GM12874 (cell line): ENCODE measurements around the gene TAF9.
A peak's percentile ranks its signal among the peaks of the same experiment; 100 is the strongest.

Source experiments
- CTCF ChIP-seq: IDR thresholded peaks from 2 replicates; pipeline ENCODE4 v1.5.1; 2011; ENCODE audit warnings: low read depth, mild to moderate bottlenecking, control low read depth, low read length, moderate library complexity; ENCODE audit not compliant: insufficient read depth

TAF9 gene

GRCh38 chr5:69364414-69364813 is 4.9 kb downstream of the TAF9 start:
- TF ChIP-seq CTCF = peak; percentile 41; the same call in 1 of the 2 replicates

GRCh38 chr5:69360442-69360841 is 8.9 kb downstream of the TAF9 start:
- TF ChIP-seq CTCF = no peak

- no peak for TF ChIP-seq CTCF
Observed at GRCh38 chr5:69359699-69360098, 9.6 kb downstream of the TAF9 start.

DNA sequence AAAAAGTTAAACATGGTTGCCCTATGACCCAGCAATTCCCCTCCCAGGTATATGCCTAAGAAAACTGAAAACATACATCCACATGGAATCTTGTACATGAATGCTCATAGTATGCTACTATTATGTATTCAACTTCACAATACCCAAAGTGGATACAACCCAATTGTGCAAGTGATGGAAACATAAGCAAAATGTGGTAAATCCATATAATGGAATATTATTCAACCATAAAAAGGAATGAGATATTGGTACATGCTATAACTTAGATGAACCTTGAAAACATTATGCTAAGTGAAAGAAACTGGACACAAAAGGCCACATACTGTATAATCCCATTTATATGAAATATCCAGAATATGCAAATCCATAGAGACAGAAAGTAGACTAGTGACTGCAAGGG is 18.7 kb downstream of the TAF9 start:
- no peak for TF ChIP-seq CTCF

DNA sequence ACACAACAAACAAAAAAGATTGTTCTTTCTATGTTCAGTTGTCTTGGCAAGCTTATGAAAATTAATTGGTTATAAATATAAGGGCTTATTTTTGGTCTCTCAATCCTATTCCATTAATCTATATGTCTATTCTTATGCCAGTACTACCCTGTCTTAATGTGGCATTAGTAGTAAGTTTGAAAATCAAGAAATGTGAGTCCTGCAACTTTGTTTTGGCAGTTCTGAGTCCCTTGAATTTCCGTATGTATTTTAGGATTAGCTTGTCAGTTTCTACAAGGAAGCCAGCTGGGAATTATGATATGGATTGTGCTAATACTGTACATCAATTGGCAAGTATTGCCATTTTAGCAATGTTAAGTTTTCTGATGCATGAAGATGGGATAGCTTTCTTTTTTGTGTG is 26.2 kb downstream of the TAF9 start:
- no peak for TF ChIP-seq CTCF

GRCh38 chr5:69341520-69342161 is 27.7 kb downstream of the TAF9 start:
- TF ChIP-seq CTCF = no peak

GRCh38 chr5:69335341-69335935 is 33.9 kb downstream of the TAF9 start:
- no peak for TF ChIP-seq CTCF
